H9 (cell line): ENCODE results near the gene TMEM135. TPM values are rescaled to one million over a fixed set of nuclear protein-coding genes. Genes with fewer than 3 reads are reported as not detected.

Experiments used
- DNase-seq: peaks from one replicate; pipeline ENCODE4 v3.0.0-alpha.2; 2017
- H2AFZ ChIP-seq: one replicate; pipeline ENCODE4 v1.6.1; 2013; ENCODE audit warnings: mild to moderate bottlenecking, low read length, control low read depth, moderate library complexity
- H2AK5ac ChIP-seq: 2 replicates; pipeline ENCODE4 v1.6.1; 2013; ENCODE audit warnings: low read length, control low read depth, mixed read lengths; ENCODE audit not compliant: insufficient read length
- H2BK120ac ChIP-seq: one replicate; pipeline ENCODE4 v1.6.1; 2013; ENCODE audit warnings: low read depth, mild to moderate bottlenecking, low read length, control low read depth, inconsistent platforms; ENCODE audit not compliant: poor library complexity, severe bottlenecking
- H2BK12ac ChIP-seq: 2 replicates; pipeline ENCODE4 v1.6.1; 2013; ENCODE audit warnings: low read length, control low read depth, mixed read lengths, low read depth; ENCODE audit not compliant: insufficient read length
- H2BK15ac ChIP-seq: 2 replicates; pipeline ENCODE4 v1.6.1; 2013; ENCODE audit warnings: low read depth, low read length, control low read depth
- H2BK20ac ChIP-seq: one replicate; pipeline ENCODE4 v1.6.1; 2013; ENCODE audit warnings: low read depth, mild to moderate bottlenecking, low read length, control low read depth, inconsistent platforms; ENCODE audit not compliant: poor library complexity, severe bottlenecking
- H2BK5ac ChIP-seq: 2 replicates; pipeline ENCODE4 v1.6.1; 2013; ENCODE audit warnings: low read length, control low read depth, mixed read lengths; ENCODE audit not compliant: insufficient read length
- H3K14ac ChIP-seq: 2 replicates; pipeline ENCODE4 v1.6.1; 2013; ENCODE audit warnings: low read length, control low read depth; ENCODE audit not compliant: insufficient read depth
- H3K18ac ChIP-seq: 2 replicates; pipeline ENCODE4 v1.6.1; 2013; ENCODE audit warnings: low read depth, mild to moderate bottlenecking, mixed read lengths, low read length, control low read depth; ENCODE audit not compliant: insufficient read length
- H3K23ac ChIP-seq: 2 replicates; pipeline ENCODE4 v1.6.1; 2013; ENCODE audit warnings: low read length, control low read depth, mixed read lengths, low read depth; ENCODE audit not compliant: insufficient read length
- H3K23me2 ChIP-seq: 2 replicates; pipeline ENCODE4 v1.6.1; 2013; ENCODE audit warnings: low read depth, mild to moderate bottlenecking, mixed read lengths, low read length, control low read depth; ENCODE audit not compliant: insufficient read length, poor library complexity, severe bottlenecking
- H3K27ac ChIP-seq: 2 replicates; pipeline ENCODE4 v1.5.1; 2013; ENCODE audit warnings: low read length, control low read depth, mixed read lengths, low read depth; ENCODE audit not compliant: insufficient read length
- H3K27me3 ChIP-seq: 2 replicates; pipeline ENCODE4 v1.6.1; 2013; ENCODE audit warnings: low read length, control low read depth, inconsistent platforms; ENCODE audit not compliant: insufficient read depth
- H3K4ac ChIP-seq: 2 replicates; pipeline ENCODE4 v1.6.1; 2013; ENCODE audit warnings: low read depth, mild to moderate bottlenecking, control low read depth, inconsistent platforms, low read length, moderate library complexity
- H3K4me1 ChIP-seq: 2 replicates; pipeline ENCODE4 v1.6.1; 2013; ENCODE audit warnings: low read length, control low read depth, inconsistent platforms; ENCODE audit not compliant: insufficient read depth
- H3K4me2 ChIP-seq: 2 replicates; pipeline ENCODE4 v1.6.1; 2013; ENCODE audit warnings: low read length, control low read depth, mixed read lengths; ENCODE audit not compliant: insufficient read length, insufficient read depth
- H3K56ac ChIP-seq: 2 replicates; pipeline ENCODE4 v1.6.1; 2013; ENCODE audit warnings: low read depth, mild to moderate bottlenecking, mixed read lengths, low read length, control low read depth; ENCODE audit not compliant: insufficient read length
- H3K79me1 ChIP-seq: 2 replicates; pipeline ENCODE4 v1.6.1; 2013; ENCODE audit warnings: low read depth, mild to moderate bottlenecking, moderate library complexity, low read length, control low read depth, inconsistent platforms; ENCODE audit not compliant: insufficient read depth, poor library complexity, severe bottlenecking
- H3K79me2 ChIP-seq: 2 replicates; pipeline ENCODE4 v1.6.1; 2013; ENCODE audit warnings: low read length, control low read depth, inconsistent platforms; ENCODE audit not compliant: insufficient read depth
- H3K9ac ChIP-seq: 2 replicates; pipeline ENCODE4 v1.6.1; 2013; ENCODE audit warnings: low read length, control low read depth, mixed read lengths; ENCODE audit not compliant: insufficient read length; ENCODE audit errors: extremely low read depth
- H3K9me3 ChIP-seq: one replicate; pipeline ENCODE4 v1.6.1; 2013; ENCODE audit warnings: low read depth, low read length, inconsistent platforms; ENCODE audit not compliant: control insufficient read depth
- H3T11ph ChIP-seq: one replicate; pipeline ENCODE4 v1.6.1; 2013; ENCODE audit warnings: mild to moderate bottlenecking, low read length, control low read depth, inconsistent platforms
- H4K20me1 ChIP-seq: one replicate; pipeline ENCODE4 v1.6.1; 2013; ENCODE audit not compliant: control insufficient read depth, insufficient read length, insufficient read depth
- H4K5ac ChIP-seq: 2 replicates; pipeline ENCODE4 v1.6.1; 2013; ENCODE audit warnings: low read depth, mild to moderate bottlenecking, mixed read lengths, low read length, control low read depth; ENCODE audit not compliant: insufficient read length
- H4K8ac ChIP-seq: replicated peaks from 2 replicates; pipeline ENCODE4 v1.6.1; 2013; ENCODE audit warnings: low read length, control low read depth, mixed read lengths, low read depth; ENCODE audit not compliant: insufficient read length
- H4K91ac ChIP-seq: 2 replicates; pipeline ENCODE4 v1.6.1; 2013; ENCODE audit warnings: low read depth, mild to moderate bottlenecking, moderate library complexity, mixed read lengths, low read length, control low read depth; ENCODE audit not compliant: insufficient read length
- H3K27ac Mint-ChIP-seq, 3 experiments: 2 replicates in 2 of 3; 3 replicates in 1 of 3; pipeline ENCODE4 v1.8.0; 2020 to 2021; ENCODE audit warnings: mixed read lengths in 3 of 3, mild to moderate bottlenecking in 1 of 3, moderate library complexity in 1 of 3
- H3K27me3 Mint-ChIP-seq: 2 replicates; pipeline ENCODE4 v1.8.0; 2021; ENCODE audit warnings: low read depth, mild to moderate bottlenecking, moderate library complexity, mixed read lengths
- H3K36me3 Mint-ChIP-seq, 3 experiments: 2 replicates in 2 of 3; 3 replicates in 1 of 3; pipeline ENCODE4 v1.8.0; 2020 to 2021; ENCODE audit warnings: low read depth in 3 of 3, mixed read lengths in 3 of 3; ENCODE audit not compliant: insufficient read depth in 1 of 3
- H3K4me1 Mint-ChIP-seq, 2 experiments: 2 replicates each; pipeline ENCODE4 v1.8.0; 2020; ENCODE audit warnings: mixed read lengths in 2 of 2
- H3K4me3 Mint-ChIP-seq, 2 experiments: 2 replicates in 1 of 2; 3 replicates in 1 of 2; pipeline ENCODE4 v1.8.0; 2020 to 2021; ENCODE audit warnings: mild to moderate bottlenecking in 2 of 2, mixed read lengths in 2 of 2, moderate library complexity in 1 of 2
- H3K9me3 Mint-ChIP-seq, 2 experiments: 2 replicates in 1 of 2; 3 replicates in 1 of 2; pipeline ENCODE4 v1.8.0; 2020; ENCODE audit warnings: mild to moderate bottlenecking in 2 of 2, mixed read lengths in 2 of 2, moderate library complexity in 1 of 2
- CTCF ChIP-seq: fragments of 200-600 bp; sonication (generic); conservative IDR thresholded peaks from 3 replicates; pipeline ENCODE4 v1.8.0; 2021; ENCODE audit warnings: antibody characterized with exemption, mild to moderate bottlenecking
- WGBS: extraction: QIAGEN DNeasy Blood & Tissue Kit; methylation state at CpG from one replicate; pipeline ENCODE4 v1.1.7; 2013; ENCODE audit warnings: missing lambda C conversion rate, low lambda C conversion rate, mixed read lengths; ENCODE audit not compliant: insufficient read length; ENCODE audit errors: extremely low coverage; 5-methylcytosine and 5-hydroxymethylcytosine counted together
- total RNA-seq: library from RNA; stranded (reverse); gene quantifications from 2 replicates; pipeline ENCODE4 v1.2.1, GENCODE V29; 2021

TMEM135 gene
- total RNA-seq, 1 experiment from 2014 or later: 25.2 TPM

DNA sequence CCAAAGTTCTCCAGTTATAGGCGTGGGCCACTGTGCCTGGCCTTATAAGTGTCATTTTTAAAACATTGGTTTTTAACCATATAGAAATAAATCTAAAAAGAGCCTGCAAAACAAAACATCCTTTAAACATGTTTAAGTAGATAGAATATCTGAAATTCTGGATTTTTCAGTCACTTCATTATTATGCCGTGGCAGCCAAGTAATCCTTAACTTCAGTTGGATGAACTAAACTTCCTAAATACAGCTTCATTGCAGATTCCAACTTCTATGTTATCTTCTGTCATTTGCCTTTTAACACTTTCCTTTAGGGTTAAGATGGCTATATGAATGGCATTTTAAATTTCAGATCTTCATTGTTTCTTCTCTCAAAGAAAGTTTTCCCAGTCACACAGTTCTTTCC, 291.4 kb downstream of the TMEM135 start:
- H3K14ac ChIP-seq: no peak overlapping the region
- no peak overlapping the region for H2BK12ac ChIP-seq
- Mint-ChIP-seq H3K27me3 (no peaks in the 10 kb centered on the region), H3K4me3 (no peak overlapping the region), H3K36me3 (peaks cover 0 to 3% (median 2%) of the 10 kb centered on the region in 3 experiments; a peak in 2 of 7 replicates), H3K4me1 (peaks cover 0 to 2% of the 10 kb centered on the region in 2 experiments; a peak in 2 of 4 replicates), H3K9me3 (peaks cover 0 to 2% of the 10 kb centered on the region in 2 experiments; a peak in 1 of 5 replicates), H3K27ac (no peak overlapping the region)
- H4K5ac ChIP-seq: no peak overlapping the region
- H2AK5ac ChIP-seq: no peak overlapping the region
- no peak overlapping the region for H3K27ac ChIP-seq
- no peak overlapping the region for H2BK120ac ChIP-seq
- no peaks in the 10 kb centered on the region for H3K79me2 ChIP-seq
- no CpG with 5 or more reads among the region's 2 CpGs for WGBS
- no peak overlapping the region for H2BK5ac ChIP-seq
- no peak overlapping the region for H3K4ac ChIP-seq
- no peaks in the 10 kb centered on the region for H3K23me2 ChIP-seq
- no peak overlapping the region for H3K18ac ChIP-seq
- no peak overlapping the region for H2BK15ac ChIP-seq
- no peak overlapping the region for H3K56ac ChIP-seq
- no peaks in the 10 kb centered on the region for H3K9me3 ChIP-seq
- no peak overlapping the region for H2BK20ac ChIP-seq
- no peak overlapping the region for H3K4me2 ChIP-seq
- no peak overlapping the region for H3T11ph ChIP-seq
- H4K91ac ChIP-seq: no peak overlapping the region
- no peak for TF ChIP-seq CTCF
- no peak overlapping the region for H4K8ac ChIP-seq
- no peak overlapping the region for H3K9ac ChIP-seq
- H2AFZ ChIP-seq: no peak overlapping the region
- no peak overlapping the region for H3K23ac ChIP-seq
- DNase-seq: no peak
- no peaks in the 10 kb centered on the region for H3K4me1 ChIP-seq
- H3K79me1 ChIP-seq: no peaks in the 10 kb centered on the region
- H4K20me1 ChIP-seq: no peaks in the 10 kb centered on the region
- H3K27me3 ChIP-seq: no peaks in the 10 kb centered on the region
